Lower lobe of right lung (tissue), 2 donors: ENCODE data around the gene PPP6R2. TPM values are rescaled to one million over a fixed set of nuclear protein-coding genes. Genes with fewer than 3 reads are reported as not detected.
"Not testable (repeated sequence)": the region's sequence is repeated elsewhere in the genome, so short reads cannot be mapped to it uniquely, and the experiment has no call there.

Experiments used
- ATAC-seq, 2 donors: fragments of 200-7000 bp; cut with Tn5 transposase; one replicate each; pipeline ENCODE4 v1.9.1; 2020 to 2022; ENCODE audit warnings: mild to moderate bottlenecking in 2 of 2, moderate library complexity in 2 of 2
- DNase-seq: peaks from one replicate; pipeline ENCODE4 v3.0.0-alpha.2; 2020
- H3K27ac ChIP-seq: fragments of 200-600 bp; one replicate; pipeline ENCODE4 v1.8.0; 2022
- H3K27me3 ChIP-seq: fragments of 200-600 bp; one replicate; pipeline ENCODE4 v1.8.0; 2022; ENCODE audit warnings: low read depth
- H3K36me3 ChIP-seq: fragments of 200-600 bp; one replicate; pipeline ENCODE4 v1.8.0; 2022; ENCODE audit warnings: mild to moderate bottlenecking
- H3K4me1 ChIP-seq: fragments of 200-600 bp; one replicate; pipeline ENCODE4 v1.8.0; 2022
- H3K4me3 ChIP-seq: fragments of 200-600 bp; one replicate; pipeline ENCODE4 v1.8.0; 2022; ENCODE audit warnings: mild to moderate bottlenecking
- H3K9me3 ChIP-seq: fragments of 200-600 bp; one replicate; pipeline ENCODE4 v1.8.0; 2022
- CTCF ChIP-seq: fragments of 200-600 bp; IDR thresholded peaks from one replicate; pipeline ENCODE4 v1.8.0; 2022; ENCODE audit warnings: antibody characterized with exemption, mild to moderate bottlenecking
- intact Hi-C: fragments of 100-400 bp; cut with DNase I; formaldehyde crosslinking; loops from one replicate; pipeline ENCODE4 v1.11.0; 2022
- total RNA-seq: library from RNA; stranded (reverse); fragmentation: NEBNext Ultra II Directional; extraction: Animal tissue kit (Norgen Biotek cat#: 25700); gene quantifications from one replicate; pipeline ENCODE4 v1.2.1, GENCODE V29; 2021
- donor health status: DM: no; HTN: yes; CAD: no; lungs with severe emphysema.

PPP6R2 gene
- total RNA-seq, 1 donor from 2014 or later, result 52.5 TPM

- no peaks in the 10 kb centered on the region for H3K27me3 ChIP-seq
- peaks cover 23% of the 10 kb centered on the region for H3K4me1 ChIP-seq
- TF ChIP-seq CTCF, result no peak
- no peaks in the 10 kb centered on the region for H3K9me3 ChIP-seq
- peaks cover 60% of the 10 kb centered on the region for H3K36me3 ChIP-seq
- no peak overlapping the region for H3K4me3 ChIP-seq
- DNase-seq, result no peak
- no peak overlapping the region for H3K27ac ChIP-seq
- intact Hi-C loops, result no loop called here
- peak in 1 of 2 donors; percentile 51 for ATAC-seq
These were observed 63.5 kb downstream of the PPP6R2 start for GRCh38 chr22:50406416-50407170.

- Histone ChIP-seq H3K4me3 (no peak overlapping the region), H3K27ac (no peak overlapping the region), H3K27me3 (no peaks in the 10 kb centered on the region), H3K4me1 (peaks cover 22% of the 10 kb centered on the region), H3K9me3 (no peaks in the 10 kb centered on the region), H3K36me3 (peaks cover 45% of the 10 kb centered on the region)
- ATAC-seq (no peak), DNase-seq (no peak)
- TF ChIP-seq CTCF, result no peak
- intact Hi-C loops, result no loop called here
These were observed 65.2 kb downstream of the PPP6R2 start for GRCh38 chr22:50408311-50408710.

GRCh38 chr22:50408954-50409353, 65.8 kb downstream of the PPP6R2 start:
- H3K27ac ChIP-seq, H3K27me3 ChIP-seq, intact Hi-C loops, DNase-seq, H3K4me3 ChIP-seq, H3K9me3 ChIP-seq, ATAC-seq: not testable (repeated sequence)
- Histone ChIP-seq H3K4me1 (peaks cover 15% of the 10 kb centered on the region), H3K36me3 (peaks cover 49% of the 10 kb centered on the region)

GRCh38 chr22:50414476-50415248, 71.5 kb downstream of the PPP6R2 start:
- Histone ChIP-seq H3K4me1 (peaks cover 12% of the 10 kb centered on the region), H3K27me3 (no peaks in the 10 kb centered on the region), H3K4me3 (no peak overlapping the region), H3K36me3 (peaks cover 73% of the 10 kb centered on the region), H3K9me3 (no peaks in the 10 kb centered on the region), H3K27ac (no peak overlapping the region)
- ATAC-seq (no peak), DNase-seq (no peak)
- intact Hi-C loops, result no loop called here
- no peak for TF ChIP-seq CTCF

GRCh38 chr22:50415426-50415825, 72.3 kb downstream of the PPP6R2 start:
- no peaks in the 10 kb centered on the region for H3K27me3 ChIP-seq
- H3K4me3 ChIP-seq, result no peak overlapping the region
- DNase-seq (no peak), ATAC-seq (no peak)
- H3K9me3 ChIP-seq, result no peaks in the 10 kb centered on the region
- H3K36me3 ChIP-seq, result peaks cover 75% of the 10 kb centered on the region
- TF ChIP-seq CTCF, result no peak
- intact Hi-C loops, result no loop called here
- H3K4me1 ChIP-seq, result peaks cover 12% of the 10 kb centered on the region
- H3K27ac ChIP-seq, result no peak overlapping the region

- ATAC-seq (peak in 1 of 2 donors; percentile 52), DNase-seq (no peak)
- Histone ChIP-seq H3K27ac (no peak overlapping the region), H3K27me3 (no peaks in the 10 kb centered on the region), H3K4me3 (no peak overlapping the region), H3K4me1 (peaks cover 4% of the 10 kb centered on the region), H3K36me3 (peaks cover 87% of the 10 kb centered on the region), H3K9me3 (no peaks in the 10 kb centered on the region)
- intact Hi-C loops, result no loop called here
- no peak for TF ChIP-seq CTCF
These were observed 73.9 kb downstream of the PPP6R2 start for GRCh38 chr22:50416996-50417395.
